Renal pelvis (tissue), 3 donors: ENCODE measurements around the gene HACD3. TPM values are rescaled to one million over a fixed set of nuclear protein-coding genes. Genes with fewer than 3 reads are reported as not detected.

ENCODE experiments used
- polyA plus RNA-seq, 3 donors: library from polyadenylated mRNA; unstranded; fragments of 120-200 nt; gene quantifications; one replicate each; pipeline ENCODE4 v1.2.1, GENCODE V29; 2013; ENCODE audit not compliant: insufficient read length in 3 of 3

HACD3 gene
- polyA plus RNA-seq, 3 donors = 148 to 177 (median 159) TPM

Other genes starting within 250 kb of the HACD3 start
- 10 to 100 TPM; 17.2 to 17.7 (median 17.4) TPM for gene PARP16, start 243.6 kb upstream of the HACD3 start, polyA plus RNA-seq
- gene RNU5A-1, start 234.4 kb upstream of the HACD3 start, polyA plus RNA-seq = not detected
- gene RNU5B-1, start 225.8 kb upstream of the HACD3 start, polyA plus RNA-seq = not detected
- gene IGDCC3, start 152.5 kb upstream of the HACD3 start, polyA plus RNA-seq = 10 to 100 TPM in 1 of 3 donors, 1 to 10 TPM in 2; 7.7 to 10.6 (median 9.6) TPM
- gene IGDCC4, start 107.5 kb upstream of the HACD3 start, polyA plus RNA-seq = 10 to 100 TPM; 11.5 to 12.7 (median 12.4) TPM
- 10 to 100 TPM; 23.4 to 37.1 (median 33.7) TPM for gene DPP8, start 12.8 kb upstream of the HACD3 start, polyA plus RNA-seq
- gene INTS14, start 80.7 kb downstream of the HACD3 start, polyA plus RNA-seq = 10 to 100 TPM; 48.7 to 52.5 (median 51.0) TPM
- gene SLC24A1, start 91.5 kb downstream of the HACD3 start, polyA plus RNA-seq = 10 to 100 TPM; 20.3 to 28.3 (median 23.7) TPM